Fibroblast of lung (primary cell): ENCODE measurements around the gene CREB3L1. TPM values are rescaled to one million over a fixed set of nuclear protein-coding genes. Genes with fewer than 3 reads are reported as not detected.
A peak's percentile ranks its signal among the peaks of the same experiment; 100 is the strongest.

ENCODE experiments used
- DNase-seq, 2 donors: peaks; one replicate each; pipeline versions ENCODE4 v3.0.0 to v3.0.0-alpha.2; 2010; ENCODE audit warnings: low read depth in 2 of 2
- H2AFZ ChIP-seq: 2 replicates; pipeline ENCODE4 v1.5.1; 2012; ENCODE audit warnings: low read length, control low read depth, inconsistent platforms
- H3K27ac ChIP-seq: 2 replicates; pipeline ENCODE4 v1.5.1; 2011; ENCODE audit warnings: low read length, control low read depth; ENCODE audit not compliant: insufficient read depth
- H3K27me3 ChIP-seq: 2 replicates; pipeline ENCODE4 v1.5.1; 2011; ENCODE audit warnings: mild to moderate bottlenecking, low read length; ENCODE audit not compliant: control insufficient read depth, insufficient read depth
- H3K36me3 ChIP-seq: 2 replicates; pipeline ENCODE4 v1.5.1; 2011; ENCODE audit warnings: low read length; ENCODE audit not compliant: control insufficient read depth, insufficient read depth
- H3K4me1 ChIP-seq: 2 replicates; pipeline ENCODE4 v1.5.1; 2011; ENCODE audit warnings: low read length; ENCODE audit not compliant: control insufficient read depth, insufficient read depth; ENCODE audit errors: extremely low read depth
- H3K4me2 ChIP-seq: 2 replicates; pipeline ENCODE4 v1.5.1; 2011; ENCODE audit warnings: low read length, control low read depth; ENCODE audit not compliant: insufficient read depth; ENCODE audit errors: extremely low read depth
- H3K4me3 ChIP-seq, 4 experiments: fragments of 200-600 bp in 1 of 4; sonication (generic) in 1 of 4; replicated peaks in 1 of 4; 2 replicates each; pipeline ENCODE4 v1.5.1; 2011 to 2016; ENCODE audit warnings: low read length in 4 of 4, low read depth in 3 of 4, mild to moderate bottlenecking in 3 of 4, control low read depth in 2 of 4, inconsistent platforms in 1 of 4, mixed read lengths in 1 of 4; ENCODE audit not compliant: insufficient read depth in 1 of 4; ENCODE audit errors: control extremely low read depth in 1 of 4
- H3K79me2 ChIP-seq: 2 replicates; pipeline ENCODE4 v1.5.1; 2012; ENCODE audit warnings: mild to moderate bottlenecking, low read length, inconsistent platforms; ENCODE audit not compliant: control insufficient read depth, insufficient read depth
- H3K9ac ChIP-seq: 2 replicates; pipeline ENCODE4 v1.5.1; 2011; ENCODE audit warnings: mild to moderate bottlenecking, low read length, control low read depth; ENCODE audit not compliant: insufficient read depth
- H3K9me3 ChIP-seq: 2 replicates; pipeline ENCODE4 v1.5.1; 2012; ENCODE audit warnings: low read depth, low read length; ENCODE audit not compliant: control insufficient read depth, insufficient read depth
- H4K20me1 ChIP-seq: 2 replicates; pipeline ENCODE4 v1.5.1; 2011; ENCODE audit warnings: low read length; ENCODE audit not compliant: control insufficient read depth, insufficient read depth; ENCODE audit errors: extremely low read depth
- EZH2 ChIP-seq: IDR thresholded peaks from 2 replicates; pipeline ENCODE4 v1.5.1; 2012; ENCODE audit warnings: low read length, control low read depth, mild to moderate bottlenecking; ENCODE audit errors: missing control alignments
- polyA plus RNA-seq, 2 donors: library from polyadenylated mRNA; depleted of rRNA in 1 of 2; stranded (reverse) in 1 of 2; unstranded in 1 of 2; fragments of >200 nt; gene quantifications; 2 replicates each; pipeline ENCODE4 v1.2.1, GENCODE V29; 2011 to 2012; ENCODE audit warnings: missing spikeins in 1 of 2
- total RNA-seq: library from RNA; depleted of rRNA; stranded (reverse); fragments of >200 nt; gene quantifications from 2 replicates; pipeline ENCODE4 v1.2.1, GENCODE V29; 2014
- TF ChIP-seq, protein P1 (sequence below), 2 donors: IDR thresholded peaks in 1 of 2; conservative IDR thresholded peaks in 1 of 2; 1 replicate in 1 of 2; 2 replicates in 1 of 2; pipeline ENCODE4 v1.5.1; 2011 to 2012; ENCODE audit warnings: low read length in 2 of 2, control low read depth in 1 of 2, inconsistent platforms in 1 of 2, low read depth in 1 of 2, mild to moderate bottlenecking in 1 of 2

CREB3L1 gene
- total and polyA plus RNA-seq, 2 donors (not counting 1 experiment from before 2014, with no cell fraction given) = 18.8 to 28.4 TPM

DNA sequence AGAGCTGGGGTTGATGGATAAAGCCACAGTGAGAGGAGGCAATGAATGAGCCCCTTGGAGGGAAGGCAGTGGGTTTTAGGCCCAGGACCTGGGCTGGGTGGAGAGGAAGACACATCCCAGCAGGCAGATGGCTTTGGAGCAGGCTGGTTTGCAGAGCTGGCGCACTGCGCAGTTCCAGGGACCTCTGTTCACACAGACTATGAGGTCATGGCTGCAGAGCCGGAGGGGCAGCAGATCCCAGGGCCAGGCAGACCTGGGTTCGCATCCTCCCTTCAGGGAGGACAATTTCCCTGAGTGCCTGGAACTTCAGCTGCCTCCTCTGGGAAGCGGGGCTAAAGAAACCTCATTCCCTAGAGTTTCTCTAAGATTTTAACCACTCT lies 41.6 kb downstream of the CREB3L1 start:
- H3K4me3 ChIP-seq = no peak overlapping the region
- H3K27ac ChIP-seq = no peak overlapping the region
- H3K9ac ChIP-seq = no peak overlapping the region
- no peak for DNase-seq
- no peaks in the 10 kb centered on the region for H4K20me1 ChIP-seq
- peaks cover 39% of the 10 kb centered on the region for H3K36me3 ChIP-seq
- no peaks in the 10 kb centered on the region for H3K79me2 ChIP-seq
- no peaks in the 10 kb centered on the region for H3K27me3 ChIP-seq
- no peaks in the 10 kb centered on the region for H3K4me1 ChIP-seq
- no peak for TF ChIP-seq EZH2
- TF ChIP-seq, protein P1, sequence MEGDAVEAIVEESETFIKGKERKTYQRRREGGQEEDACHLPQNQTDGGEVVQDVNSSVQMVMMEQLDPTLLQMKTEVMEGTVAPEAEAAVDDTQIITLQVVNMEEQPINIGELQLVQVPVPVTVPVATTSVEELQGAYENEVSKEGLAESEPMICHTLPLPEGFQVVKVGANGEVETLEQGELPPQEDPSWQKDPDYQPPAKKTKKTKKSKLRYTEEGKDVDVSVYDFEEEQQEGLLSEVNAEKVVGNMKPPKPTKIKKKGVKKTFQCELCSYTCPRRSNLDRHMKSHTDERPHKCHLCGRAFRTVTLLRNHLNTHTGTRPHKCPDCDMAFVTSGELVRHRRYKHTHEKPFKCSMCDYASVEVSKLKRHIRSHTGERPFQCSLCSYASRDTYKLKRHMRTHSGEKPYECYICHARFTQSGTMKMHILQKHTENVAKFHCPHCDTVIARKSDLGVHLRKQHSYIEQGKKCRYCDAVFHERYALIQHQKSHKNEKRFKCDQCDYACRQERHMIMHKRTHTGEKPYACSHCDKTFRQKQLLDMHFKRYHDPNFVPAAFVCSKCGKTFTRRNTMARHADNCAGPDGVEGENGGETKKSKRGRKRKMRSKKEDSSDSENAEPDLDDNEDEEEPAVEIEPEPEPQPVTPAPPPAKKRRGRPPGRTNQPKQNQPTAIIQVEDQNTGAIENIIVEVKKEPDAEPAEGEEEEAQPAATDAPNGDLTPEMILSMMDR (conservative IDR thresholded peaks at IDR 0.05 in 1 of 2, IDR thresholded peaks at IDR 0.05 in 1 of 2; ENCODE audit: low read depth in 1 of 2, low read length in 2 of 2) = no peak
- no peak overlapping the region for H3K4me2 ChIP-seq
- H3K9me3 ChIP-seq = no peaks in the 10 kb centered on the region
- no peak overlapping the region for H2AFZ ChIP-seq

DNA sequence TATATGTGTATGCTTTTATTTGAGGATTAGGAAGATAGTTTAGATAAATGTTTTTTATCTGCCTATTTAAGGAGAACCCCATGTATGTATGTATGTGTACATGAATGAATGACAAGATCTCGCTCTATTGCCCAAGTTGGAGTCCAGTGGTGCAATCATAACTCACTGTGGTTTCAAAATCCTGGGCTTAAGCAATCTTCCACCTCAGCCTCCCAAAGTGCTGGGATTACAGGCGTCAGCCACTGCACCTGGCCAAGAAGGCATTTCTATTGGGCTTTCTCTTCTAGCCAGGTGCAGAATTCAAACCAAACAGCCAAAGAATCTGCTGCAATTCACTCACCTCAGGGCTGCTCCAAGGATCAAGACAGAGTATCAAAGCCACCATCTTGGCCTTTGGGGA lies 44.3 kb downstream of the CREB3L1 start:
- Histone ChIP-seq H3K27ac (no peak overlapping the region), H3K36me3 (peaks cover 28% of the 10 kb centered on the region), H2AFZ (no peak overlapping the region), H4K20me1 (no peaks in the 10 kb centered on the region), H3K79me2 (no peaks in the 10 kb centered on the region), H3K27me3 (no peaks in the 10 kb centered on the region), H3K4me2 (no peak overlapping the region), H3K4me3 (no peak overlapping the region), H3K4me1 (no peaks in the 10 kb centered on the region), H3K9ac (no peak overlapping the region), H3K9me3 (no peaks in the 10 kb centered on the region)
- peak in 1 of 2 donors; percentile 57 for DNase-seq
- no peak for TF ChIP-seq EZH2
- TF ChIP-seq, protein P1 (conservative IDR thresholded peaks at IDR 0.05 in 1 of 2, IDR thresholded peaks at IDR 0.05 in 1 of 2; ENCODE audit: low read depth in 1 of 2, low read length in 2 of 2) = no peak

DNA sequence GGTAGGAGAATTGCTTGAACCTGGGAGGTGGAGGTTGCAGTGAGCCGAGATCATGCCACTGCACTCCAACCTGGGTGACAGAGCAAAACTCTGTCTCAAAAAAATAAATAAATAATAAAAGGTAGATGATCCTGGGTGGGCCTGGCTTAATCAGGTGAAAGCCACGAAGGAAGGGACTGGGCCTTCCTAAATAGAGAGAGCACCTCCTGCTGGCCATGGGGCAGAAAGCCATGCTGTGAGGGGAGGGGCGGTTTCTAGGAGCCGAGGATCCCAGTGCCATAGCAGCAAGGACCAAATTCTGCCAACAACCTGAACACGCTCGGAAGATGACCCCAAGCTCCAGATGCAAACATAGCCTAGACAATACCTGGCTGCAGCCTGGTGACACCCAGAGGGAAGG lies 45.3 kb downstream of the CREB3L1 start:
- TF ChIP-seq EZH2 = no peak
- TF ChIP-seq, protein P1 (conservative IDR thresholded peaks at IDR 0.05 in 1 of 2, IDR thresholded peaks at IDR 0.05 in 1 of 2; ENCODE audit: low read depth in 1 of 2, low read length in 2 of 2) = peak; percentile 38 to 61
- Histone ChIP-seq H3K9me3 (no peaks in the 10 kb centered on the region), H3K9ac (no peak overlapping the region), H3K4me2 (no peak overlapping the region), H3K4me3 (no peak overlapping the region), H4K20me1 (no peaks in the 10 kb centered on the region), H3K36me3 (peaks cover 18% of the 10 kb centered on the region), H3K27me3 (no peaks in the 10 kb centered on the region), H3K79me2 (no peaks in the 10 kb centered on the region), H3K27ac (no peak overlapping the region), H3K4me1 (no peaks in the 10 kb centered on the region), H2AFZ (no peak overlapping the region)
- peak in 1 of 2 donors; percentile 59 for DNase-seq
